Fibroblast of lung (primary cell): ENCODE measurements around the gene WDFY2. TPM values are rescaled to one million over a fixed set of nuclear protein-coding genes. Genes with fewer than 3 reads are reported as not detected.
"Not testable (repeated sequence)": the region's sequence is repeated elsewhere in the genome, so short reads cannot be mapped to it uniquely, and the experiment has no call there.

Source experiments
- DNase-seq, 2 donors: peaks; one replicate each; pipeline versions ENCODE4 v3.0.0 to v3.0.0-alpha.2; 2010; ENCODE audit warnings: low read depth in 2 of 2
- H2AFZ ChIP-seq: 2 replicates; pipeline ENCODE4 v1.5.1; 2012; ENCODE audit warnings: low read length, control low read depth, inconsistent platforms
- H3K27ac ChIP-seq: 2 replicates; pipeline ENCODE4 v1.5.1; 2011; ENCODE audit warnings: low read length, control low read depth; ENCODE audit not compliant: insufficient read depth
- H3K27me3 ChIP-seq: 2 replicates; pipeline ENCODE4 v1.5.1; 2011; ENCODE audit warnings: mild to moderate bottlenecking, low read length; ENCODE audit not compliant: control insufficient read depth, insufficient read depth
- H3K36me3 ChIP-seq: 2 replicates; pipeline ENCODE4 v1.5.1; 2011; ENCODE audit warnings: low read length; ENCODE audit not compliant: control insufficient read depth, insufficient read depth
- H3K4me1 ChIP-seq: 2 replicates; pipeline ENCODE4 v1.5.1; 2011; ENCODE audit warnings: low read length; ENCODE audit not compliant: control insufficient read depth, insufficient read depth; ENCODE audit errors: extremely low read depth
- H3K4me2 ChIP-seq: 2 replicates; pipeline ENCODE4 v1.5.1; 2011; ENCODE audit warnings: low read length, control low read depth; ENCODE audit not compliant: insufficient read depth; ENCODE audit errors: extremely low read depth
- H3K4me3 ChIP-seq, 4 experiments: fragments of 200-600 bp in 1 of 4; sonication (generic) in 1 of 4; replicated peaks in 1 of 4; 2 replicates each; pipeline ENCODE4 v1.5.1; 2011 to 2016; ENCODE audit warnings: low read length in 4 of 4, low read depth in 3 of 4, mild to moderate bottlenecking in 3 of 4, control low read depth in 2 of 4, inconsistent platforms in 1 of 4, mixed read lengths in 1 of 4; ENCODE audit not compliant: insufficient read depth in 1 of 4; ENCODE audit errors: control extremely low read depth in 1 of 4
- H3K79me2 ChIP-seq: 2 replicates; pipeline ENCODE4 v1.5.1; 2012; ENCODE audit warnings: mild to moderate bottlenecking, low read length, inconsistent platforms; ENCODE audit not compliant: control insufficient read depth, insufficient read depth
- H3K9ac ChIP-seq: 2 replicates; pipeline ENCODE4 v1.5.1; 2011; ENCODE audit warnings: mild to moderate bottlenecking, low read length, control low read depth; ENCODE audit not compliant: insufficient read depth
- H3K9me3 ChIP-seq: 2 replicates; pipeline ENCODE4 v1.5.1; 2012; ENCODE audit warnings: low read depth, low read length; ENCODE audit not compliant: control insufficient read depth, insufficient read depth
- H4K20me1 ChIP-seq: 2 replicates; pipeline ENCODE4 v1.5.1; 2011; ENCODE audit warnings: low read length; ENCODE audit not compliant: control insufficient read depth, insufficient read depth; ENCODE audit errors: extremely low read depth
- CTCF ChIP-seq, 2 donors: IDR thresholded peaks in 1 of 2; conservative IDR thresholded peaks in 1 of 2; 1 replicate in 1 of 2; 2 replicates in 1 of 2; pipeline ENCODE4 v1.5.1; 2011 to 2012; ENCODE audit warnings: low read length in 2 of 2, control low read depth in 1 of 2, inconsistent platforms in 1 of 2, low read depth in 1 of 2, mild to moderate bottlenecking in 1 of 2
- EZH2 ChIP-seq: IDR thresholded peaks from 2 replicates; pipeline ENCODE4 v1.5.1; 2012; ENCODE audit warnings: low read length, control low read depth, mild to moderate bottlenecking; ENCODE audit errors: missing control alignments
- polyA plus RNA-seq, 2 donors: library from polyadenylated mRNA; depleted of rRNA in 1 of 2; stranded (reverse) in 1 of 2; unstranded in 1 of 2; fragments of >200 nt; gene quantifications; 2 replicates each; pipeline ENCODE4 v1.2.1, GENCODE V29; 2011 to 2012; ENCODE audit warnings: missing spikeins in 1 of 2
- total RNA-seq: library from RNA; depleted of rRNA; stranded (reverse); fragments of >200 nt; gene quantifications from 2 replicates; pipeline ENCODE4 v1.2.1, GENCODE V29; 2014

The WDFY2 gene
- total and polyA plus RNA-seq, 2 donors (not counting 1 experiment from before 2014, with no cell fraction given): 4.9 to 9.2 TPM

GRCh38 chr13:51687947-51688714, 103.9 kb downstream of the WDFY2 start:
- H3K4me2 ChIP-seq: no peak overlapping the region
- H3K9me3 ChIP-seq: no peaks in the 10 kb centered on the region
- H3K9ac ChIP-seq: no peak overlapping the region
- no peak overlapping the region for H3K27ac ChIP-seq
- no peaks in the 10 kb centered on the region for H4K20me1 ChIP-seq
- no peak for TF ChIP-seq EZH2
- no peak for TF ChIP-seq CTCF (conservative IDR thresholded peaks at IDR 0.05 in 1 of 2, IDR thresholded peaks at IDR 0.05 in 1 of 2; ENCODE audit: low read depth in 1 of 2, low read length in 2 of 2)
- H2AFZ ChIP-seq: no peak overlapping the region
- H3K79me2 ChIP-seq: no peaks in the 10 kb centered on the region
- no peak for DNase-seq
- no peaks in the 10 kb centered on the region for H3K4me1 ChIP-seq
- no peaks in the 10 kb centered on the region for H3K27me3 ChIP-seq
- no peak overlapping the region for H3K4me3 ChIP-seq
- no peaks in the 10 kb centered on the region for H3K36me3 ChIP-seq

- Histone ChIP-seq H3K27ac (no peak overlapping the region), H3K9me3 (no peaks in the 10 kb centered on the region), H3K9ac (no peak overlapping the region), H4K20me1 (no peaks in the 10 kb centered on the region), H3K36me3 (no peaks in the 10 kb centered on the region), H3K79me2 (no peaks in the 10 kb centered on the region), H3K4me3 (no peak overlapping the region), H3K4me2 (no peak overlapping the region), H2AFZ (no peak overlapping the region), H3K4me1 (no peaks in the 10 kb centered on the region), H3K27me3 (no peaks in the 10 kb centered on the region)
- TF ChIP-seq EZH2: no peak
- no peak for TF ChIP-seq CTCF (conservative IDR thresholded peaks at IDR 0.05 in 1 of 2, IDR thresholded peaks at IDR 0.05 in 1 of 2; ENCODE audit: low read depth in 1 of 2, low read length in 2 of 2)
- no peak for DNase-seq
These were observed 104.8 kb downstream of the WDFY2 start for GRCh38 chr13:51688937-51689662.

- DNase-seq: no peak
- no peak for TF ChIP-seq EZH2
- no peak for TF ChIP-seq CTCF (conservative IDR thresholded peaks at IDR 0.05 in 1 of 2, IDR thresholded peaks at IDR 0.05 in 1 of 2; ENCODE audit: low read depth in 1 of 2, low read length in 2 of 2)
- Histone ChIP-seq H4K20me1 (no peaks in the 10 kb centered on the region), H3K27ac (no peak overlapping the region), H3K4me2 (no peak overlapping the region), H3K4me3 (no peak overlapping the region), H3K79me2 (no peaks in the 10 kb centered on the region), H3K9me3 (no peaks in the 10 kb centered on the region), H2AFZ (no peak overlapping the region), H3K27me3 (no peaks in the 10 kb centered on the region), H3K4me1 (no peaks in the 10 kb centered on the region), H3K9ac (no peak overlapping the region), H3K36me3 (no peaks in the 10 kb centered on the region)
These were observed 105.4 kb downstream of the WDFY2 start for GRCh38 chr13:51689663-51689996.

GRCh38 chr13:51695677-51696076, 111.4 kb downstream of the WDFY2 start:
- not testable (repeated sequence) for H3K27ac ChIP-seq, H3K4me3 ChIP-seq, H3K27me3 ChIP-seq, H3K36me3 ChIP-seq, H3K4me2 ChIP-seq, H2AFZ ChIP-seq, H3K9me3 ChIP-seq, H3K4me1 ChIP-seq, DNase-seq, H3K9ac ChIP-seq, H3K79me2 ChIP-seq, H4K20me1 ChIP-seq
